Measurements from ENCODE around the gene MIEF1.
A peak's percentile ranks its signal among the peaks of the same experiment; 100 is the strongest.

The MIEF1 gene

DNA sequence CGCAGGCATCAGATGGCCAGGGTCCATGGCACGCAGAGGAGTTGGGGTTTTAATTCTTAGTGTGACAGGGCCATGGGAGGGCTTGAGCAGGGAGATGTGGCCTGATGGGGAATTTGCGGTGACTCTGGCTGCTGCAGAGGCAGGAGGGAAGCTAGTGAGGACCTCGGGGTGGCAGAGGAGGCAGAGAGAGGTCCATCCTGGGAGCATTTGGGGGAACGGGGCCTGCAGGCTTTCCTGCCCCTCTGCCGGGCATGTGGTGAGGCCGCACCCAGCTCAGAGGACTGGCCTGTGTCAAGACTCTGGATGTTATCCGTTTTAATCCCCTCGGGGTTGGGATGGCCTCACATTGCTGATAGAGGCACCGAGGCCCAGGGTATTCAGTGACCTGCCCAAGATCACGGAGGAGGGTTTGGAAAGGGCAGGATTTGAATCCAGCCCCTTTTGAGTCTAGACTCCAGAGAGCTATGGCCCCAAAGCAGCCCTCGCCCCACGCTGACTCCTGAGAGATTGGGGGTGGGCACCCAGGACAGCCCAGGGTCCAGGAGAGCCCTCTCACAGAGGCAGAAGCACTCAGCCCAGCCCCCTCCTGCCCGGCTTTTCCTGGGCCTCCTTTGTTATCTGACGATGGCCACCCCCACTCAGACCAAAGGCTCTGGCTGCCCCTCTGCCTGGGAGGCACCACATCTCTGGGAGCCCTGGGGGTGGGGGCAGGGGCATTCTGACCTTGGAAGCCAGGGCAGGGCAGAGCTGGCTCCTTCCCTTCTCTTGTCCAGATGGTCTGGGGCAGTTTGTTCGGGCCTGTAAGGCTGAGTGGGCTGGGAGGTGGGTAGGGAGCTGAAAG is 31.4 kb upstream of the MIEF1 start:
- no peak for DNase-seq (ENCODE audit: low spot score)

DNA sequence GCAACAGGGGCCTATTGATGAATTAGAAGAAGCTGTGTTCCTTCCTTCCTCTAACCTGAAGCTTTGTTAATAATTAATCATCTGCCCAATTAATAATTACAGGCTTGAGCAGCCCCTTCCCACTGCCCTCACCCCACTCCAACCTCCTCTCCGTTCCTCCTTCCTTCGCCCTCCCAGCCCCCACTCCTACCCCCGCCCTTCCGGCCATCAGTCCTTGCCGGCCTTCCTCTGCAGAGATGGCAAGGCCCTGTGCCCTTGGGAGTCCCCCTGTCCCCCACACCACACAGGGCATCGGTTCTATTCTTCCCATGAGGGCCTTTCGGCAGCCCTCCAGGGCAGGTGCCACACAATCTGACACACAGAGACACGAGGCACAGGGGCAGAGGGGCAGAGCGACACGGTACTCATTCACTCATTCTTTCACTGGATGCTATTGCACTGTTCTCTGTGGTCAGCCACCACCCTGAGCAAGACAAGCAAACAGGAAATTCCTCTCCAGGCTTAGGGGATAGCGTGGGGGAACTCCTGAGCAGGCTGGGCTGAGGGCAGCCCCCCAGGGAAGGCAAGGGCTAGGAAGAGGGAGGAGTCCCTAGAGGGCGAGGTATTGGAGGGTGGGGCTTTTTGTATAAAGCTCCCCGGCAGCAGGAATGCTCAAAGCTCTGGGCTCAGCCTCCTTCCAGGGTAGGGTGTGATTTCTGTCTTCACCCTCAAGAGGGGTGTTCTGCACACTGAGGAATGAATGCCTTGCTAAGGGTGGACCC is 30.5 kb upstream of the MIEF1 start:
- no peak for DNase-seq (ENCODE audit: low spot score)

DNA sequence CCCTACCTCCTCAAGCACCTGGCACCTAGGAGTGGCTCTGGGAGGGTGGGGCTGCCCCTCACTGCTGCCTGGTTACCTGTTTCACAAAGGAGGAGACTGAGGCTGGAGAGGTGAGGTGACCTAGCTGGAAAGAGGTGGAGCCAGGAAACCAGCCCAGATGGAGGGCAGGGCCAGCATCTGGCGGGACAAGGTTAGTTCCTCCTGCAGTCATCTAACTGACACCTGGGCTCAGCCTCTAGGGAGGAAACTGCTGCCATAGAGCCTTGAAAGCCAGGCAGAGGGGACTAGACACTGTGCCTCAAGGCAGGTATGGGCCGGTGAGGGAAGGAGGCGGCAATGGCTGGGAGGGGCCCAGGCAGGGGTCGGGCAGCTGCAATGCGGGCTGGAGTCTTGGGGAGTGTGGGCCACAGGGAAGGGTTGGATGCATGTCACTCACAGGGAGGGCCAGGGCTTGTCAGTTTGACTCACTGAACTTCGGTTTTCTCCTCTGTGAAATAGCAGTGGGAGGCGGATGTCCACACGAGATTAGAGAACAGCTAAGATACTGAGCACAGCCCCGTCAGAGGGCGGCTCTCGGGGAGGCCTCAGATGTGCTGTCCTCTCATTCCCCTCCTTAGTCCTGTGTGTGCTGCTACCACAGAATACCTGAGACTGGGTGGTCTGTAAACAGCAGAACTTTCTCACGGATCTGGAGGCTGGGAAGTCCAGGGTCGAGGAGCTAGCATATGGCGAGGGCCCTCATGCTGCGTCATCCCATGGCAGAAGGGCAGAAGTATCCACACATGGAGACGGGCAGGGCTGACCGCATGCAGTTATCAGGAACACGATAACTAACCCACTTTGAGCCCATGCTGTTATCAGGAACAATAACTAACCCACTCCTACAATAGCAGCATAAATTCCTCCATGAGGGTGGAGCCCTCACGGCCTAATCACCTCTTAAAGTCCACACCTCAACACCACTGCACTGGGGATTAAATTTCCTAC is 29.2 kb upstream of the MIEF1 start:
- peak; percentile 12 for DNase-seq (ENCODE audit: low spot score)

DNA sequence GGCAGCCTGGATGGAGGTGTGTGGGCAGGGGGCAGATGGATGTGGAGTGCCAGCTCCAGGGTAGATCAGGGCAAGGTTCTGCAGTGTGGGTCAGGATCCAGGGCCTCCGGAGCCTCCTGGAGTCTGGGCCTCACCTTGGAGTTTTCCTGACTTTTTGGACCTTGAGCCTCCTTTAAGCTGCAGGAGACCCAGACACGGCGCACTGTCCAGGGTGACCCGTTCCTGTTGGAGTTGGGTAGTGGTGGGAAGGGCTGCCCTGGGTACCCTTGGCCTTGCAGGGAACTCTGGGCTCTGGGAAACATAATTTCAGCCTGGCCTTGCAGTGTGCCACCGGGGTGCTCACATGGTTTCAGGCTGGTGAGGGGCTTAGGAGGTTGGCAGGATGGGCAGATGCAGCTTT is 28.2 kb upstream of the MIEF1 start:
- DNase-seq (ENCODE audit: low spot score) = no peak

DNA sequence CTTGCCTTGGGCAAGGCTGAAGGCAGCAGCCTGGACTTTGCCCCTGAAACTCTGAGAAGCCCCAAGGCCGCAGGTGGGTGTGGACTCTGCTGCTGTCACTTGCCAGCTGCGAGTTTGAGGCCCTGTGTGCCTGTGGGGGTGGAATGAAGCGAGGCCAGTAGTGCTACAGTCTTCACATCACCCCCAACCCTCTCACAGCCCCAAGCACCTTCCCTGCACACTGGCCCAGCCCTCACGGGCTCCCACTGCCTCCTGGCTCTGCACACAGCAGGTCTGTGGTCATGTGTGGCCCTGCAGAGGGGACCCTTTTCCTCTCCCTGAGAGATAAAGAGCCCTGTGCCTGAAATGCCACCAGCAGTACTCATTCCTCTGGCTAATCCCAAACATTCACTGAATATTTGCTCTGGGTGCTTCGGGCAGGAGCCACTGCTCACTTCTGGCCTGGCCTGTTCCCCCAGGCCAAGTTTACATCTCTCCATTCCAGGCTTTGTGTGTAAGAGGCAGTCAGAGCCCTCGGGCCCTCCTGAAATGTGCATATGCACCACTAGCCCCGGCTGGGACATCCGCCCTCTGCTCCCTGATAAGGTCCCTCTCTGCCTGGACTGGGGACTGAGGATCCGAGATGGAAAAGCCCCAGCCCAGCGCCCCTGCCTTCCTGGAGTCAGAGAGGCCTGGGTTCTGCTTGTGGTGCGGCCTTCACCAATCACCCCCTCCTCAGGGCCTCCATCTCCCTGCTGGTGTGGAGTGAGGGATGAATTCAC is 27.6 kb upstream of the MIEF1 start:
- no peak for DNase-seq (ENCODE audit: low spot score)

DNA sequence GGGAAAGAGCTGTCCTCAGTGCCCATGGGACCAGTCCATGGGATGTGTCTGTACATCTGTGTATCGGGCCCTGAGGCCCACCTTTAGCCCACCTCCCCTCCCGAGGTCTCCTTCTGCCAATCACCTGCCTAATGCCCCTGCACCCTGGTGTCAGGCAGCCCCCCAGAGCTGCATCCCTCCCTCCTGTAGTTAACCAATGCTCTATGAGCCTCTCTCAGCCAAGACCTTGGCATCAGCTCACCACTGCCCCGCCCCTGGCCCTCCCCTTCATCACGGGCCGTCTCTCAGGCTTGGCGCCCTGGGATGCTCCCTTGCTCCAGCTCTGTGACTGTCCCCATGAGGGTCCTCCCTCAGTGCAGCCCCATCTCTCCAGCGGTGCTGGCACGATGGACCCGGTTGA is 26.8 kb upstream of the MIEF1 start:
- no peak for DNase-seq (ENCODE audit: low spot score)

DNA sequence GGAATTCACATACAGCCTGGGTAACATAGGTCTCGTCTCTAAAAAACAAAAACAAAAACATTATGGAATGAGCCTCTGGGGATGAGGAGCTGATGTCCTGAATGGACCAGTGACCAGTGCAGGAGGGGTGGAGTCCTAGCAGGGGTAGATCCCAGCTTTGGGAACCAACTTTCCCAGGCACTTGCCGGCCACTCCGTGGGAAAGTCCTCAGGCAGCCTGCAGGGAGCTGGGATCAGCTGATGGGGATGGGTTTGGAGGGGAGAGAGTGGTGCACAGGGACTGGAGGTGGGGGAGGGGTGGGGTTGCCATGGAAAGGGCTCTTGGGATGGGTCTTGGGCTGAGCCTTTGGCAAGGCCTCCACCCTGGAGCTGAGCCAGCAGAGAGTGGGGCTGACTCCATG is 26.2 kb upstream of the MIEF1 start:
- no peak for DNase-seq (ENCODE audit: low spot score)

DNA sequence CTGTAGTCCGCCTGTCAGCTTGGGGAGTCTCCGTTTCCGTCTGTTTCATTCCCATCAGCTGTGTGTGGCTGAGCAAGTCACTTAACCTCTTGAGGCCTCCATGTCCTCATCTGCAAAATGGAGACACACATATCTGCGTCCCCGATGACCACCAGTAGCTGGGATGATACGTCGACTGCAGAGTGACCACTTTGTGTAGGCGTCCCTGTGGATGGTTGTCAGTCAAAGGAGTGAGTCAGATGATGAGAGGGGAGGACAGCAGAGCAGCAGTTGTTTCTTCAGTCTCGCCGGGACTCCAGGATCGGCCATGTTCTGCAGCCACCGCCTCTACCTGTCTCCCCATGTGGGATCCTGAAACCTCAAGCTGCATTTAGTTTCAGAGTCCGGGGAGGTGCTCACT is 25.4 kb upstream of the MIEF1 start:
- DNase-seq (ENCODE audit: low spot score) = no peak

DNA sequence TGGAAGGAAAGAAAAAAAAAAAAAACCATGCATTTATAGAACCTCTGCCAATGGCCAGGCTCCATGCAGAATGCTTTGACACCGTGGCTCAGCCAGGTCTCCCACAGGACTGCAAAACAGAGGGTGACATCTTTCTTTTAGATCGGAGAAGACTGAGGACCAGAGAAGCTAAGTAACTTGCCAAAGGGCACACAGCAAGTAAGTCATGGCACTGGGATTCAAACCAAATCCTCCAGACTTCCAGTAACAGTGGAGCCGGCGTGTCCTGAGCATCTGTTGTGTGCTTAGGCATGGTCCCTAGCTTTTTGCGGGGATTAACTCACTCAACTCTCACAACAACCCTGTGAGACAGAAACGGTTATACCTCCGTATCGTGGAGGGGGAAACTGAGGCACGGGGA is 24.5 kb upstream of the MIEF1 start:
- no peak for DNase-seq (ENCODE audit: low spot score)

DNA sequence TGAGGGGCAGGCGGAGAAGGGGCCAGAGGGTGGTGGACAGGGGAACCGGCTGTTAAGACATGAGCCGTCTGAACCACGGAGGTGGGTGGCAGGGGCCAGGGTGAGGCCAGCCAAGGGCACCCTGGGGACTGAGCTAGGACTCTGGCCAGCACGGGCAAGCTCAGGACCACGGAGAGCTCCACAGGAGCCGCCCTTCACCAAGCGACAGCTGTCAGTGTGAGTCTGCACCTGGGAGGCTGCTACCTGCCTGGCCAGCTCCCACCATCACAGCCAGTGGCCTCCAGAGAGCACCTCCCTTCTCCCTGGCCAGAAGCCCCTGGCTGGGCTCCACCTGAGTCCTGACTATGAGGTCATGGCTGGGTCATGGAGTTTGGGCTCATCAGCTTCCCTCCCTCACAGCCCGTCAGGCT is 23.6 kb upstream of the MIEF1 start:
- DNase-seq (ENCODE audit: low spot score) = peak; percentile 28

DNA sequence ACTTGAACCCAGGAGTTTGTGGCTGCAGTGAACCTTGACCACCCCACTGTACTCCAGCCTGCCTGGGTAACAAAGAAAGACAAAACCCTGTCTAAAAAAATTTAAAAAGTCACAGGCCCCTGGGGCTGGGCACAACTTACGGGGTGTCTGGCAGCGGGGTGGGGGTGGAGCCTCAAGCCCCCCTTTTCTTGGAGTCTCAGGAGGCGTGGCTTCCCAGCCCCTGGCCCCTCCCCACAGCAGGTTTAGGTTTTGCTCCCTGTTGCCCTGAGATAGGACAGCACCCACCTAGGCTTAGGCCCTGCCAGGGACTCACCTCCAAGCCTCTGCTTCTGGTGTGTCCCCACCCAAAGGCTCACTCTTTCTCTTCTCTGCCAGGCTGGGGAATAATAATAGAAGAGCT is 22.8 kb upstream of the MIEF1 start:
- no peak for DNase-seq (ENCODE audit: low spot score)

DNA sequence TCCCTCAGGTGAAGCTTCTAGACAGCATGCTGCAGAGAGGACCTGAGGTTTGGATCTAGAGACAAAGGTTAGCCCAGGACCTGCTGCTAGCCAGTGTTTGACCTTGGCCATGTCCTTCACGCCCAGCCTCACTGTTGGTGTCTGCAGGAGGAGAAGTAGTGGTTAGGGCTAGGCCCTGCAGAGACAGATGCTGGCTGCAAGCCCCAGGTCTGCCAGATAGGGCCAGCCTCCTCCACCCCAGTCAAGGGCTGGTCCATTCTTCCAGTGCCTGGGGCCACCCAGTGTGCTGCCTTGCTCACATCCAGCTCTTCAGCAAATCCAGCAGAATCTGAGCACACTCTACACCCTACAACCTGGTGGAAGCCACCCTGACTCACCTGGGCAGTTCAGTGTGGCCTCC is 21.5 kb upstream of the MIEF1 start:
- no peak for DNase-seq (ENCODE audit: low spot score)

DNA sequence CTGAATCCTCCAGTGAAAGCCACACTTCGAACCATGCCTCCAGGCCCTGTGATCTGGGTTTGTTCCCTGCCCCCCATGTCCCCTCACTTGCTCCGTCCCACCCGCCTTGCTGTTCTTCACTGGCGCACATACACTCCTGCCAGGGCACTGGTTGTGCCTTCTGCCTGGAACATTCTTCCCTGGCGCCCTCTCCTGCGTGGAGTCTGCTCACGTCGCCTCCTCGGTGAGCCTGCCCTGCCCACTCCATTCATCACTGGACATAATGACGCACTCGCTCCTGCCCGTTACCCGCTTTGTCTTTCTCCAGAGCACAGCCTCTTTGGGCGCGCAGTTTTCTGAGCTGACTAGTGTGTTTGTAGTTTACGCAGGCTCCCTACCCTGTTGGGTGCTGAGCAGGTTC is 21.0 kb upstream of the MIEF1 start:
- DNase-seq (ENCODE audit: low spot score) = no peak

DNA sequence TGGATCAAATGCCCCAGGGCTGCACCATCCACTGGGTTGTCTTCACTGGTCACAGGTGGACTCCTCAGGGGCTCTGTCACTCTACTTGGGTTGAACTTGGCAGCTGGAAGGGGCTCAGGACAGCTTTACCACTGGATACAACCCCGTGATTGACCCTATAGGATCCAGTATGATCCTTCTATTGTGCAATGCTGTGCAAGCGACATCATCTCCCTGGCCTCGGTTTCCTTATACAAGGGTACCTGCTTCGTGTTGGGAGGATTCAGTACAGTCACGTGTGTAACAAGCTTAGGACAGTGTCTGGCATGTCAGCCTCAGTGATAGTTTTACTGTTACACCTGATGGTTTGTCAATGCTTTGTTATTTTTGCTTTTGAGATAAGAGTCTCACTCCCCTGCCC is 20.5 kb upstream of the MIEF1 start:
- no peak for DNase-seq (ENCODE audit: low spot score)

DNA sequence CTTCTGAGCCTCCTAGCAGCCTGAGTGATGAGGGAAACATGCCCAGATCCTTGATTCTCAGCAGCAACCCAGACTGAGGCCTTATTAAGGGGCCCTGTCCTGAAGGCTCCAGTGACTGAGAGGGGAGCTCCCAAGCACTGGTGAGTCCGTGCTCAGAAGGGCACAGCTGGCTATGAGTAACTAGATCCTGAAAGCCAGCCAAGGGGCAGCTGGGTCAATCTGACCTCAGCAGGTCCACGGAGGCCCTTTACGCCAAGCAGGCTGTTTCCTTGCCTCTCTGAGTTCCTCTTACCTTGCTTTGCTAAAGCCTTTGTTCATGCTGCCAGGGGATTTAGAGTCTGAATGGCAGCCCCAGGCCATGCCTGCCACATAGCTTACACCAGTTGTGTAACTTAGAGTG is 19.3 kb upstream of the MIEF1 start:
- no peak for DNase-seq (ENCODE audit: low spot score)

DNA sequence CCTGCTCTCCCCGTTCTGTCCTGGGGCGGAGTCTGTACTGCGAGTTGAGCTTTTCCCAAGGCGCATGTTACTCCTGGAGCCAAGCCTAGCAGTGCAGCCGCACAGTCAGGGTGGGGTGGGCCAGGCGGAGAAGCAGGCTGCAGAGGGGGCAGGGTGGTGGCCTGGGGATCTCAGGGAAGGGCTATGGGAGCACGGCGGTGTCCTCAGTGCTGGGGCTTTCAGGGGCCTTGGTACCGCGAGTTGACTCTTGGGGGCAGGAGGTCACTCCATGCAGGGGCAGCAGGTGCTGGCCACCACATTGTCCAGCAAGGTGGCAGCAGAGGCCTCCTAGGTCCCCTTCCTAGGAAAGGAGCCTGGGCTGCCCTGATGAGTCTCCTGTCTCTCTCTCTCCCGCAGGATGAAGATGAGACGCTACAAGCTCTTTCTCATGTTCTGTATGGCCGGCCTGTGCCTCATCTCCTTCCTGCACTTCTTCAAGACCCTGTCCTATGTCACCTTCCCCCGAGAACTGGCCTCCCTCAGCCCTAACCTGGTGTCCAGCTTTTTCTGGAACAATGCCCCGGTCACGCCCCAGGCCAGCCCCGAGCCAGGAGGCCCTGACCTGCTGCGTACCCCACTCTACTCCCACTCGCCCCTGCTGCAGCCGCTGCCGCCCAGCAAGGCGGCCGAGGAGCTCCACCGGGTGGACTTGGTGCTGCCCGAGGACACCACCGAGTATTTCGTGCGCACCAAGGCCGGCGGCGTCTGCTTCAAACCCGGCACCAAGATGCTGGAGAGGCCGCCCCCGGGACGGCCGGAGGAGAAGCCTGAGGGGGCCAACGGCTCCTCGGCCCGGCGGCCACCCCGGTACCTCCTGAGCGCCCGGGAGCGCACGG is 14.9 kb upstream of the MIEF1 start:
- DNase-seq (ENCODE audit: low spot score) = no peak

DNA sequence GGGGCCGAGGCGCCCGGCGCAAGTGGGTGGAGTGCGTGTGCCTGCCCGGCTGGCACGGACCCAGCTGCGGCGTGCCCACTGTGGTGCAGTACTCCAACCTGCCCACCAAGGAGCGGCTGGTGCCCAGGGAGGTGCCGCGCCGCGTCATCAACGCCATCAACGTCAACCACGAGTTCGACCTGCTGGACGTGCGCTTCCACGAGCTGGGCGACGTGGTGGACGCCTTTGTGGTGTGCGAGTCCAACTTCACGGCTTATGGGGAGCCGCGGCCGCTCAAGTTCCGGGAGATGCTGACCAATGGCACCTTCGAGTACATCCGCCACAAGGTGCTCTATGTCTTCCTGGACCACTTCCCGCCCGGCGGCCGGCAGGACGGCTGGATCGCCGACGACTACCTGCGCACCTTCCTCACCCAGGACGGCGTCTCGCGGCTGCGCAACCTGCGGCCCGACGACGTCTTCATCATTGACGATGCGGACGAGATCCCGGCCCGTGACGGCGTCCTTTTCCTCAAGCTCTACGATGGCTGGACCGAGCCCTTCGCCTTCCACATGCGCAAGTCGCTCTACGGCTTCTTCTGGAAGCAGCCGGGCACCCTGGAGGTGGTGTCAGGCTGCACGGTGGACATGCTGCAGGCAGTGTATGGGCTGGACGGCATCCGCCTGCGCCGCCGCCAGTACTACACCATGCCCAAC is 14.1 kb upstream of the MIEF1 start:
- DNase-seq (ENCODE audit: low spot score) = no peak

DNA sequence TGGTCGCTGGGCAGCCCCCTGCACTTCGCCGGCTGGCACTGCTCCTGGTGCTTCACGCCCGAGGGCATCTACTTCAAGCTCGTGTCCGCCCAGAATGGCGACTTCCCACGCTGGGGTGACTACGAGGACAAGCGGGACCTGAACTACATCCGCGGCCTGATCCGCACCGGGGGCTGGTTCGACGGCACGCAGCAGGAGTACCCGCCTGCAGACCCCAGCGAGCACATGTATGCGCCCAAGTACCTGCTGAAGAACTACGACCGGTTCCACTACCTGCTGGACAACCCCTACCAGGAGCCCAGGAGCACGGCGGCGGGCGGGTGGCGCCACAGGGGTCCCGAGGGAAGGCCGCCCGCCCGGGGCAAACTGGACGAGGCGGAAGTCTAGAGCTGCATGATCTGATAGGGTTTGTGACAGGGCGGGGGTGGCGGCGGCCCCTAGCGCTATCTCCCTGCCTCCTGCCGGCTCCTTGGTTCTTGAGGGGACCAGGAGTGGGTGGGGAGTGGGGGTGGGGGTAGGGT is 13.5 kb upstream of the MIEF1 start:
- DNase-seq (ENCODE audit: low spot score) = no peak
